Measurements from ENCODE around the gene TMPRSS9.

TMPRSS9 gene

DNA sequence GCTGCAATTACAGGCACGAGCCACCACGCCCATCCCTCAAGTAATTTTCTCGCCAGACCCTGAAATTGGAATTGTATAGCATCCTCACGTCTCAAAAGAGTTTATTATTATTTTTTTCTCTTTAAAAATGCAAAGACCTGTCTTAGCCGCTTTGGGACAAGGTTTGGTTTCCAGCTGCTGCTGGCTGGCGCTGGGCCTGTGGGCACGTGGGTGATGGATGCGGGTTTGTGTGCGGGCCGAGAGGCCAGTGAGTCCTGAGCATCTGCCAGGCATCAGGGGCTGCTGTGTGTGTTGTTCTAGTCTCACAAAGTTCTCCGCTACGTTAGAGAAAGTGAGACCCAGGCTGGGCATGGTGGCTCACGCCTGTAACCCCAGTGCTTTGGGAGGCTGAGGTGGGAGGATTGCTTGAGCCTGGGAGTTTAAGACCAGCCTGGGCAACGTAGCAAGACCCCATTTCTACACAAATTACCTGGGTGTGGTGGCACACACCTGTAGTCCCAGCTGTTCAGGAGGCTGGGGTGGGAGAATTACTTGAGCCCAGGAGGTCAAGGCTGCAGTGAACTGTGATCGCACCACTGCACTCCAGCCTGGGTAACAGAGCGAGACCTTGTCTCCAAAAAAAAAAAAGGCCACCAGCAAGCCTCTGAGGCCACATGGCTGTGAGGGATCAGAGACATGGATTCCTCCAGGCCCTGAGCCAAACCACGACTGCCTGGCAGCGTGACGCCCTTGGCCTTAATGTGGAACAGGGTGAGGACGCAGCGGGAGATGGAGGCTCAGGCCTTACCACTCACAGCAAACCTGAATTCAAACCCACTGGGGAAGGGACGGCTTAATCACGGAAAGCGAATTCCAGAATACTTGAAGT, 4.7 kb upstream of the TMPRSS9 start:
- H3K27me3 Mint-ChIP-seq = peaks cover 24% of the 10 kb centered on the region
- peaks cover 2% of the 10 kb centered on the region for H3K36me3 Mint-ChIP-seq
- CTCF ChIA-PET = no interaction called here
- no peak overlapping the region for H3K27ac Mint-ChIP-seq
- H3K4me1 Mint-ChIP-seq = peaks cover under 1% of the 10 kb centered on the region
- H3K4me3 Mint-ChIP-seq = no peak overlapping the region
- DNase-seq = no peak
- no peaks in the 10 kb centered on the region for H3K9me3 Mint-ChIP-seq

DNA sequence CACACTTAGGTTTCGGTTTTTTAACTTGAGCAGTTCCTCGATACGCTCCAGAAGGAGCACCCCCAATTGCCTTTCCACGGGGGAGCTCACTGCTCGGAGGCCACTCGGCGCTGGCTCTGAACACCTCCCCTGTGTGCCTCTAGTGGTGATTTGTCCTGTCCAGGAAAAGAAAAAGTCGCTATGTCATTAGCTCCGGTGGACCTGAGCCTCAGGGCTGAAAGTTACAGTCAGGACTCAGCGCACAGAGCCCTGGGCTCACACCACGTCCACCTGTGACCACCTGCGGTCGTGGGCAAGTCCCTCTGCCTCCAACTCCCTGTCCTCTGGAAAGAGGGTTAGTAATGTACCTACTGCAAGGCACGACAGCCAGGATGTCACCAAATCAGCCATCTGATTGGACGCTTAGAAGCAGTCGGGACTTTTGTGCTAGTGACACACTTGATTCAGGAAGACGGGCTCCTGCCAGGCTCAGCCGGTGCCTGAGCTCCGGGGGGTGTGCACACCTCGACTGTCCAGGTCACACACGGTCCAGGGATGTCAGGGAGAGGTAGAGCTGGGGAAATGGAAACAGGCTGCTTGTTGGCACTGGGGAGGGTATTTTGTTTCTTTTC, 3.9 kb upstream of the TMPRSS9 start:
- peaks cover 29% of the 10 kb centered on the region for H3K27me3 Mint-ChIP-seq
- CTCF ChIA-PET = no interaction called here
- no peaks in the 10 kb centered on the region for H3K9me3 Mint-ChIP-seq

DNA sequence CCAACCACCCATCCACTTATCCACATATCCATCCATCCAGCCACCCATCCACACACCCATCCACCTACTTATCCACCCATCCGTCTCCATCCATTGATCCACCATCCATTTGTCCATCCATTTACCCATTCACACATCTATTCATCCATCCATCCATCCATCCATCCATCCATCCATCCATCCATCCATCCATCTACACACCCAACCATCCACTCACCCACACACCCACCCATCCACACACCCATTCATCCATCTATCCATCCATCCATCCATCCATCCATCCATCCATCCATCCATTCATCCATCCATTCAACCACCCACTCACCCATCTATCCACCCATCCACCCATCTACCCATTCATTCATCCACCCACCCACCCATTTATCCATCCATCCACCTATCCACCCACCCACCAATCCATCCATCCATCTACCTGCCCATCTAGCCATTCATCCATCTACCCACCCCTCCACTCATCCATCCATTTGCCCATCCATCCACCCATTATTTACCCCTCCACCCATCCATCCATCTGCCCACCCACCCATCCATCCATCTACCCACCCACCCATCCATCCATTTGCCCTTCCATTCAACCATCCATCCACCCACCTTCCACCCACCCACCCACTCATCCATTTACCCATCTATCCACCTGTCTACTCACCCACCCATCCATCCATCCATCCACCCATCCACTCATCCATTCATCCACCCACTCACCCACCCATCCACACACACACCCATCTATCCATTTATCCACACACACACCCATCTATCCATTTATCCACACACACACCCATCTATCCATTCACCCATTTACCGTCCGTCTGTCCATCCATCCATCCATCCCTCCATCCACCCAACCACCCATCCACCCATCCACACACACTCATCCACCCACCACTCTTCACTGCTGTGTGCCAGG, 2.5 kb upstream of the TMPRSS9 start:
- Mint-ChIP-seq H3K4me1 (peaks cover 3% of the 10 kb centered on the region), H3K9me3 (no peaks in the 10 kb centered on the region), H3K27me3 (peaks cover 29% of the 10 kb centered on the region), H3K27ac (no peak overlapping the region), H3K4me3 (no peak overlapping the region), H3K36me3 (no peaks in the 10 kb centered on the region)
- CTCF ChIA-PET = no interaction called here
- no peak for DNase-seq

More for the DNA sequence above, 3.9 kb upstream of the TMPRSS9 start:
- no peak overlapping the region for H3K4me3 Mint-ChIP-seq
- H3K4me1 Mint-ChIP-seq = peaks cover 3% of the 10 kb centered on the region
- peak overlapping the region; percentile 49 for H3K27ac Mint-ChIP-seq
- peaks cover 2% of the 10 kb centered on the region for H3K36me3 Mint-ChIP-seq
- no peak for DNase-seq

DNA sequence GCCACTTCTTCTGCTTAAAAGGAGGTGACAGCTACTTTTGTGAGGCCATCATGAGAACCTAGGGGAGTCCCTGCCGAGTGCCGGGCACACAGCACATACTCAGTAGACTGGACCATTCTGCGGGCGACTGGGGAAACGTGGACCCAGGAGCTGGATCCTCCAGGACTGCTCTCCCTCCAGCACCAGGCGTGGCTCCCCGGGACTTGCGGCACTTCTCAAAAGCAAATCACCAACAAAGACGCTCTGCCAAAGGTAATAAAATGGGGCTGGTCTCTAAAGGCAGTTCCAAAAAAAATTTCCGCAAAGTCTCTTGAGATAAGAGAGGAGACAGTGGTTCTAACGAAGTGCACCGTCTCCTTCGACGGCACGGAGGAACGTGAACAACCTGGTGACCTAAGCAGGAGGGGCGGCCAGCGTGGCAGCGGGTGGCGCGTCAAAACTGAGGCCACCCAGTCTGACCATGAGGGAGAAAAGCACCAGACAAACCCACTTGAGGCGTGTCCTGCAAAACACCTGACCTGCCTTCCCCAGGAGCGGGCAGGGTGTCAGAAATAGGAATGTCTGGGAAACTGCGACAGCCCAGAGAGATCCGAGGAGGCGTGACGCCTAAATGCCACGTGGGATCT, 1.4 kb upstream of the TMPRSS9 start:
- peaks cover 30% of the 10 kb centered on the region for H3K27me3 Mint-ChIP-seq
- no peak for DNase-seq
- no peaks in the 10 kb centered on the region for H3K36me3 Mint-ChIP-seq
- CTCF ChIA-PET = no interaction called here
- H3K27ac Mint-ChIP-seq = no peak overlapping the region
- peaks cover 3% of the 10 kb centered on the region for H3K4me1 Mint-ChIP-seq
- no peaks in the 10 kb centered on the region for H3K9me3 Mint-ChIP-seq
- no peak overlapping the region for H3K4me3 Mint-ChIP-seq

DNA sequence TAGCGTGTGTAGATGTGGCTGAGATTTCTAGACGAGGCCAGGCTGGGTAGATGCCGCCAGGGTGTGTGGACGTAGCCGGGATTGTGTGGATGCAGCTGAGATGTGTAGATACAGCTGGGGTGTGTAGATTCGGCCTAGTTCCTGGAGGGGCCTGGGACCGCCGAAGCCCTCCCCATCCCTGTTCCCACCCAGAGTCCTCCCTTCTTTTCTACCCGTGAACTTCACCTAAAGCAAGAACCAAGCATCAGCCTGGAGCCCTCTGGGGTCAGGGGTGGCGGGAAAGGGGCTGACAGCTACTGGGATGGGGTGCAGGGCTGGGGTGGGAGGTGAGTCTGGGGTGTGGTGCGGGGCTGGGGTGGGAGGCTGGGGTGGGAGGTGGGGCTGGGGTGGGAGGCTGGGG, 768 bp downstream of the TMPRSS9 start:
- CTCF ChIA-PET = no interaction called here
- no peaks in the 10 kb centered on the region for H3K9me3 Mint-ChIP-seq

DNA sequence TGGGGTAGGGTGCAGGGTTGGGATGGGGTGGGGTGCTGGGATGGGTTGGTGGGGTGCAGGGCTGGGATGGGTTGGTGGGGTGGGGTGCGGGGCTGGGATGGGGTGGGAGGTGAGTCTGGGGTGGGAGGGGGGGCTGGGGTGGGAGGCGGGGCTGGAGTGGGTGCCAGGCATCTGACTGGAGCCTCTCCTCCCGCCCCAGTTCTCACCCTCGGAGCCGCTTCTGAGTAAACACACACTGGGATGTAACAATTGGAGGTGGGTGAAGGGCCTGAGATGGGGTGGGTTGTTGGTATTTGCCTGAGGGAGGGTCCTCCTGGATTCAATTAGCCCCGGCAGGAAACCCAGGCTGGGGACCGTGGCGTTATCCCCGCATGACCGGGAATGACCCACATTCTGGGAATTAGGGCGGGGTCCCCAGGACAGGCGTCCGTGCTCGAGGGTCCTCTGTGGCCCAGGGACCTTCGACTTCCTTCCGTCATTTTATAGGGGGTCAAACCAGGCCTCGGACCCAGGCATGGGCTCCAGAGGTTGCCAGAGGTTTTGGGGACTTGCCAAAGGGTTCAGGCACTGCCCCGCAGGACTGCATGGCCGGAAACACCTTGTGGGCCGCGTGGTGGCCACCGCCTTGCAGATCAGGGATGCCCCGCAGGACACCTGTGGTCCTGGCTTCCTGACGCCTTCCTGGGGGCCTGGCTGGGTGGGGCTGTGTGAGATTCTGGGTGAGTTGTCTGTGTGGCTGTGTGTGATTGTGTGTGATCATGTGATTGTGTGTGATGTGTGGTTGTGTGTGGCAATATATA, 1.4 kb downstream of the TMPRSS9 start:
- DNase-seq = no peak
- CTCF ChIA-PET = no interaction called here
- H3K4me1 Mint-ChIP-seq = peaks cover 3% of the 10 kb centered on the region
- peaks cover 45% of the 10 kb centered on the region for H3K27me3 Mint-ChIP-seq
- no peaks in the 10 kb centered on the region for H3K9me3 Mint-ChIP-seq
- H3K27ac Mint-ChIP-seq = no peak overlapping the region
- no peaks in the 10 kb centered on the region for H3K36me3 Mint-ChIP-seq
- no peak overlapping the region for H3K4me3 Mint-ChIP-seq

More for the DNA sequence above, 768 bp downstream of the TMPRSS9 start:
- peaks cover 3% of the 10 kb centered on the region for H3K4me1 Mint-ChIP-seq
- no peaks in the 10 kb centered on the region for H3K36me3 Mint-ChIP-seq
- no peak overlapping the region for H3K27ac Mint-ChIP-seq
- H3K27me3 Mint-ChIP-seq = peaks cover 45% of the 10 kb centered on the region
- no peak for DNase-seq
- no peak overlapping the region for H3K4me3 Mint-ChIP-seq

DNA sequence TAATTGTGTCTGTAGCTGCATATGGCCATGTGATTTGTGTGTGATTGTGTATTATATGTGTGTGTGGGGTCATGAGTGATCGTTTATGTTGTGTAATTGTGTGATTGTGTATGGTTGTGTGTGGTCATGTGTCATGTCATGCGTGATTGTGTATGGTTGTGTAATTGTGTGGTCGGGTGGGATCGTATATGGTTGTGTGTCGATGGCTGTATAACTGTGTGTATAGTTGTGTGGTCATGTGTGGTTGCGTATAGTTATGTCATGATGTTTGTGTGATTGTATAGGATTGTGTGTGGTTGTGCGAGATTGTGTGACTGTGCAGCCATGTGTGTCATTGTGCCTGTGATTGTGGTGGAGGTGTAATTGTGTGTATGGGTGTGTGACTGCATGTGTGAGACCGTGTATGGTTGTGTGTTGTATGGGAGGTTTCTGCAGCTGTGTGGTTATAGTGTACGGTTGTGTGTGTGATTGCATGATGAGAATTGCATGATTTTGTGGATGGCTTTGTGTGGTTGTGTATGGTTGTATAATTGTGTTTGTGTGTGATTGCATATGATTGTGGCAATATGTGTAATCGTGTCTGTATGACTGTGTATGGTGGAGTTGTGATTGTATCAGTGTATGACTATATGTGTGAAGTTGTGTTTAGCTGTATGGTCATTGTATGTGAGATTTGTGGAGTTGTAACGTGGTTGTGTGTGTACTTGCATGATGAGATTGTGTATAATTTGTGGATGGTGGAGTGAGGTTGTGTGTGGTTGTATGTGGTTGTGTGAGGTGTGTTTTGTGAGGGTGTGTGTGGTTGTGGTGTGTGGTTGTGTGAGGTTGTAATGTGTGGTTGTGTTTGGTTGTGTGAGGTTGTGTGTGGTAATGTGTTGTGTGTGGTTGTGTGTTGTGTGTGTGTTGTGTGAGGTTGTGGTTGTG, 2.2 kb downstream of the TMPRSS9 start:
- CTCF ChIA-PET = interaction anchor here (1.2 kb wide), 1 partner anchor 9 kb away, joined by 3 read pairs; no protein-coding TSS in a partner anchor
- H3K36me3 Mint-ChIP-seq = no peaks in the 10 kb centered on the region

DNA sequence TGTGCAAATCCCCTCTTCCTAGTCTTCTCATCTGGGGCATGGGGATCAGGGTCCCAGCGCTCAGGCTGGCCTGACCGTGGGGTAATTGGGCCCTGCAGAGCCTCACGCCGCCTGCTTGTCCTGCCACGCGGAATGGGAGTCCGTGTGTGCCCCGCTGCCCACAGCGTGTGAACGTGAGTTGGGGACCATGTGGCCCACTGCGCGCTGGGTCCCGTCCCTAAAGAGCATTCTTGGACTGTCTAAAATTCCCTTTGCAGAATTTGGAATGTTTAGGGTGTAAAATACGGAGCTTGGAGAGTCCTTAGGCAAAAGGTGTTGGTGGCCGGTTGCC, 2.9 kb downstream of the TMPRSS9 start:
- Mint-ChIP-seq H3K36me3 (no peaks in the 10 kb centered on the region), H3K27ac (no peak overlapping the region), H3K4me1 (peaks cover 3% of the 10 kb centered on the region), H3K9me3 (peaks cover 3% of the 10 kb centered on the region), H3K27me3 (peaks cover 49% of the 10 kb centered on the region), H3K4me3 (no peak overlapping the region)
- DNase-seq = no peak
- CTCF ChIA-PET = interaction anchor here (1.2 kb wide), 1 partner anchor 10 kb away, joined by 3 read pairs; no protein-coding TSS in a partner anchor

More for the DNA sequence above, 2.2 kb downstream of the TMPRSS9 start:
- peaks cover 3% of the 10 kb centered on the region for H3K4me1 Mint-ChIP-seq
- no peak overlapping the region for H3K27ac Mint-ChIP-seq
- peaks cover 3% of the 10 kb centered on the region for H3K9me3 Mint-ChIP-seq
- peaks cover 48% of the 10 kb centered on the region for H3K27me3 Mint-ChIP-seq
- H3K4me3 Mint-ChIP-seq = no peak overlapping the region
- no peak for DNase-seq

DNA sequence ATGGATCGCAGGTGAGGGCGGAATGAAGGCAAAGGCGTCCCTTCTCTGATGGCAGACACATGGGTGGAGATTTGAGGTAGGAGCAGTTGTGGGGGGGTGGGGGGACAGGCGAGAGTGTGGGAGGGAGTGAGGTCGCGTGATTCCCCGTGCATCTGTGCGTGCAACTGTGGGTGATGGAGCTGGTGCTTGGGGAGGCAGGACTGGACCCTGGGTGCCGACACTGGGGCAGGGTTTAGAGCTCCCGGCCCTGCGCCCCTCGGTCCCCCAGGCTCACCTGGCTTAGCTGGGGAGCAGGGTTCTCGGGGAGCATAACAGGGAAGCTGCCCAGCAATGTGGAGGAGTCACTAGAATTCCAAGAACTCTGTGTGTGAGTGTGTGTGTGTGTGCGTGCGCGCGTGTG, 3.4 kb downstream of the TMPRSS9 start:
- Mint-ChIP-seq H3K4me1 (peaks cover 3% of the 10 kb centered on the region), H3K9me3 (peaks cover 8% of the 10 kb centered on the region)
- CTCF ChIA-PET = interaction anchor here (1.2 kb wide), 1 partner anchor 10 kb away, joined by 3 read pairs; no protein-coding TSS in a partner anchor

DNA sequence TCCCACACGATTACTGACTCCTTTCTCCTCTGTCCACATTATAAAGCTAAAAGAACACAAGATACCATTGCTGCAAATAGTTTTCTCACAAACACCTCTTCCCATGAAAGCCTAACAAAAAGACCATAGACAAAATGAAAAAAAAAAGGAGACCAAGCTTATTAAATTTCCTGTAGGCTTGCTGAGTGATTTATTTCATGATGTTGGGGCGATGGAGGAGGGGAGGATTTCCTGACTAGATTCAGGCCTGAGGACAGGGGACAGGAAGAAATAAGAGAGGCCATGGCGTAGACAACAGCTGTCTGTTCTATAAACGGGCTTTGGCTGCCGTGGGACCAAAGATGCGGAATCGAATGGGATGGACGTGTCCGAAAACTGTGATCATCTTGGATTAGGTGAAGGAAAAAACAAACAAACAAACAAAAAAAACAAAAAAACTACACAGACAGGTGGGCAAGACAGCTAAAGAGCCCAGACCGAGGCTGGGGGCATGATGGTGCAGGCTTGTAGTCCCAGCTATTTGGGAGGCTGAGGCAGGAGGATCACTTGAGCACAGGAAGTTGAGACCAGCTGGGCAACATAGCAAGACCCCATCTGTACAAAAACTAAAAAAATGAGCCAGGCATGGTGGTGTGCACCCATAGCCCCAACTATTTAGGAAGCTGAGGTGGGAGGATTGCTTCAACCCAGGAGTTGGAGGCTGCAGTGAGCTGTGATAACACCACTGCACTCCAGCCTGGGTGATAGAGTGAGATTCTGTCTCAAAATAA, 5.3 kb downstream of the TMPRSS9 start:
- H3K4me1 Mint-ChIP-seq = peaks cover 8% of the 10 kb centered on the region
- peaks cover 36% of the 10 kb centered on the region for H3K27me3 Mint-ChIP-seq
- CTCF ChIA-PET = no interaction called here
- peaks cover 11% of the 10 kb centered on the region for H3K9me3 Mint-ChIP-seq
- H3K36me3 Mint-ChIP-seq = peaks cover 4% of the 10 kb centered on the region
- no peak overlapping the region for H3K27ac Mint-ChIP-seq
- DNase-seq = no peak
- no peak overlapping the region for H3K4me3 Mint-ChIP-seq

More for the DNA sequence above, 3.4 kb downstream of the TMPRSS9 start:
- Mint-ChIP-seq H3K27ac (no peak overlapping the region), H3K27me3 (peaks cover 50% of the 10 kb centered on the region), H3K36me3 (peaks cover 4% of the 10 kb centered on the region), H3K4me3 (no peak overlapping the region)
- DNase-seq = no peak

DNA sequence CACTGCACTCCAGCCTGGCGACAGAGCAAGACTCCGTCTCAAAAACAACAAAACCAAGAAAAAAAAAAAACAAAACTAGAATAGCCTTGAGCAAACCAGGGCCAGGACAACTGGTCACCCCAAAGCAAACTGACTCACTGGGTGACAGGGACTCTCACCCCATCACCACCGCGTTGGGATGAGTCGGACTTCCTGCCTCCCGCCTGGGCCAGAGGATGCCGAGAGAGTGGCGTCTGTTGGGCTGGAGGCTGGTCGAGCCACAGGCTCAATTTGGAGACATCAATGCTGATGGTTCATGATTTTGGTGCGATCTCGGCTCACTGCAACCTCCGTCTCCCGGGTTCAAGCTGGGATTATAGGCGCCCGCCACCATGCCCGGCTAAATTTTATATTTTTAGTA, 11.6 kb downstream of the TMPRSS9 start:
- H3K4me1 Mint-ChIP-seq = peaks cover 8% of the 10 kb centered on the region
- DNase-seq = no peak
- H3K9me3 Mint-ChIP-seq = peaks cover 17% of the 10 kb centered on the region
- no peak overlapping the region for H3K27ac Mint-ChIP-seq
- CTCF ChIA-PET = no interaction called here
- peaks cover 6% of the 10 kb centered on the region for H3K36me3 Mint-ChIP-seq
- no peak overlapping the region for H3K4me3 Mint-ChIP-seq
- peaks cover 23% of the 10 kb centered on the region for H3K27me3 Mint-ChIP-seq

DNA sequence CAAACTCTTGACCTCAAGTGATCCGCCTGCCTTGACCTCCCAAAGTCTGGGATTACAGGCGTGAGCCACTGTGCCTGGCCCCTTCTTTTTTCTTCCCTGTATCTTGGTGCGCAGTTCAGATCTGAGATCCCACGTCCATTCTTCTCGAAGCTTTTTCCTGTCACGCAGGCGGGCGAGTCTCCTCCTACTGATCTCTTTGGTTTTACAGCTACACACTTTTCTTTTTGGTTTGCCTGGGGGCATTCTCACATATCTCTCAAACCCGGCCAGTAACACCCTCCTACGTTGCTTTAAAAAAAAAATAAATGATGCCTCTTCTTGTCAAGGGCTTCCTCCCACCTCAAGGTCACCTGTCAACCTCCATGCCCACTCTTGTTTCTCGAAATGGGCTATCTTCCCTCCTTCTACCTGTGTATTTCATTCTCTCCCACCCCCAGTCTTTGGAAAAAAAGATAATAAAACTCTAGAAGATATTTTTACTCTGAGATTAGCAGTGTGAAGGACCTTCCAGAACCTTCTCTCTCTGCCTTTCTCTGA, 12.1 kb downstream of the TMPRSS9 start:
- CTCF ChIA-PET = no interaction called here
- Mint-ChIP-seq H3K9me3 (peaks cover 14% of the 10 kb centered on the region), H3K27ac (no peak overlapping the region), H3K36me3 (peaks cover 6% of the 10 kb centered on the region), H3K27me3 (peaks cover 19% of the 10 kb centered on the region), H3K4me1 (peaks cover 8% of the 10 kb centered on the region), H3K4me3 (no peak overlapping the region)
- no peak for DNase-seq
